Mammary epithelial cell (primary cell): ENCODE results near the gene ZNF692.

Experiments
- EZH2 ChIP-seq: IDR thresholded peaks from 2 replicates; pipeline ENCODE4 v1.6.1; 2012; ENCODE audit warnings: low read length, inconsistent platforms, borderline replicate concordance
- TF ChIP-seq, protein P1 (sequence below), 2 donors: IDR thresholded peaks in 1 of 2; conservative IDR thresholded peaks in 1 of 2; 2 replicates each; pipeline ENCODE4 v1.5.1; 2011 to 2012; ENCODE audit warnings: inconsistent platforms in 2 of 2, low read length in 2 of 2, mild to moderate bottlenecking in 2 of 2, control low read depth in 1 of 2, low read depth in 1 of 2; ENCODE audit not compliant: insufficient read depth in 1 of 2; ENCODE audit errors: extremely low read depth in 1 of 2

DNA sequence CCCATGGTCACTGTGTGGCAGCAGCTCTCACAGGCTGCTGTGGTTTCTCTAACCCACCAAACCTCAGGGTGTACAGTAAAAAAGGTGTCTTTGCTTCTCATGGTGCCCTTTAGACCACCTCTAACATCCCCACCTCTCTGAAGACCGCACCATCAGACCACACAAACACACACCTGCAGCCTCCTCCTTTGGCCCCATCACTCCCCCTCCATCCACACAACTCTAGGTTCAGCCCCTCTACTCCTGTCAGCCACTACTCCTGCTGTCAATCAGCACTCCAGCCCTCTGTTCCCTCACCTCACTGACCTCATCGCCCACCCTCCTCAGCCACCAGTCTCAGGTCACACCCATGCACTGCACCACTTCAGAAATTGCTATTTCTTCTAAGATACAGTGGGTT is 7.5 kb downstream of the ZNF692 start:
- TF ChIP-seq, protein P1, sequence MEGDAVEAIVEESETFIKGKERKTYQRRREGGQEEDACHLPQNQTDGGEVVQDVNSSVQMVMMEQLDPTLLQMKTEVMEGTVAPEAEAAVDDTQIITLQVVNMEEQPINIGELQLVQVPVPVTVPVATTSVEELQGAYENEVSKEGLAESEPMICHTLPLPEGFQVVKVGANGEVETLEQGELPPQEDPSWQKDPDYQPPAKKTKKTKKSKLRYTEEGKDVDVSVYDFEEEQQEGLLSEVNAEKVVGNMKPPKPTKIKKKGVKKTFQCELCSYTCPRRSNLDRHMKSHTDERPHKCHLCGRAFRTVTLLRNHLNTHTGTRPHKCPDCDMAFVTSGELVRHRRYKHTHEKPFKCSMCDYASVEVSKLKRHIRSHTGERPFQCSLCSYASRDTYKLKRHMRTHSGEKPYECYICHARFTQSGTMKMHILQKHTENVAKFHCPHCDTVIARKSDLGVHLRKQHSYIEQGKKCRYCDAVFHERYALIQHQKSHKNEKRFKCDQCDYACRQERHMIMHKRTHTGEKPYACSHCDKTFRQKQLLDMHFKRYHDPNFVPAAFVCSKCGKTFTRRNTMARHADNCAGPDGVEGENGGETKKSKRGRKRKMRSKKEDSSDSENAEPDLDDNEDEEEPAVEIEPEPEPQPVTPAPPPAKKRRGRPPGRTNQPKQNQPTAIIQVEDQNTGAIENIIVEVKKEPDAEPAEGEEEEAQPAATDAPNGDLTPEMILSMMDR (conservative IDR thresholded peaks at IDR 0.05 in 1 of 2, IDR thresholded peaks at IDR 0.05 in 1 of 2; ENCODE audit: extremely low read depth in 1 of 2, insufficient read depth in 1 of 2, low read depth in 1 of 2, low read length in 2 of 2), result no peak
- no peak for TF ChIP-seq EZH2
